ENCODE measurements around the gene CACNA1I. TPM values are rescaled to one million over a fixed set of nuclear protein-coding genes. Genes with fewer than 3 reads are reported as not detected.

CACNA1I gene
- total RNA-seq, 1 donor from 2014 or later = 0.11 TPM

DNA sequence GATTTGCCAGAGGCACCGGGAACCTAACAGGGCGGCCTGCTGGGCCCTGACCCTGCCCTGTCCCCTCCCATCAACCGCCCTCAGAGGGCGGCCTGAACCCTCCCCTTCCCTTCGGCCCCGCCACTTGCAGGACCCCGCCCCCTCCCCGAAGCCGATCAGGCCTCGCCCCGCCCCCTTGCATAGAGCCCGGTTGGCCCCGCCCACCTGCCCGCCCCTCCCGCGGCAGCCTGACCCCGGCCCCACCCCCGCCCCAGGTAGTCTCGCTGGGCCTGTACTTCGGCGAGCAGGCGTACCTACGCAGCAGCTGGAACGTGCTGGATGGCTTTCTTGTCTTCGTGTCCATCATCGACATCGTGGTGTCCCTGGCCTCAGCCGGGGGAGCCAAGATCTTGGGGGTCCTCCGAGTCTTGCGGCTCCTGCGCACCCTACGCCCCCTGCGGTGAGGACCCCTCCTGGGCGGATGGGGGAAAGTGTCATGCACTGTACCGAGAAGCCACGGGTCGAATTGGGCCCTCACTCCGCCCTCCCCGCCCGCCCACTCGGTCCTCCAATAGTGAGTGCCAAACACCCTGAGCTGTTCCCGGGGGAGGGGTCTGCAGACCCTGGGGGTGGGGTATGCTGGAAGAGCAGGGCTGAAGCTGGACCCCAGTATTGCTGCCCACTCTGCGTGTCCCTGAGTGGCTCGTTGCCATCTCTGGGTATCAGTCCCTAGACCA lies 94.1 kb downstream of the CACNA1I start:
- Mint-ChIP-seq H3K9me3 (ENCODE audit: unreplicated experiment) (peaks cover 26% of the 10 kb centered on the region), H3K4me1 (ENCODE audit: low read depth, unreplicated experiment) (peaks cover 3% of the 10 kb centered on the region), H3K27ac (ENCODE audit: unreplicated experiment) (no peak overlapping the region), H3K4me3 (ENCODE audit: unreplicated experiment) (no peak overlapping the region), H3K27me3 (ENCODE audit: low read depth, unreplicated experiment) (peaks cover 72% of the 10 kb centered on the region), H3K36me3 (ENCODE audit: low read depth, unreplicated experiment) (peaks cover 4% of the 10 kb centered on the region)
- no peak overlapping the region for H3K4me3 ChIP-seq (ENCODE audit: insufficient read depth, low read depth, low read length)
- H3K4me1 ChIP-seq (ENCODE audit: insufficient read depth, low read length) = no peaks in the 10 kb centered on the region
- FAIRE-seq (no peak), DNase-seq (ENCODE audit: low read depth) (no peak)
- H3K4me2 ChIP-seq (ENCODE audit: low read length) = no peak overlapping the region
- no peaks in the 10 kb centered on the region for H3K9me3 ChIP-seq (ENCODE audit: insufficient read depth, low read depth, low read length)
- no peak overlapping the region for H3K9ac ChIP-seq (ENCODE audit: low read length)
- no peak overlapping the region for H3K27ac ChIP-seq (ENCODE audit: low read depth, low read length)
- H2AFZ ChIP-seq (ENCODE audit: low read depth, low read length) = no peak overlapping the region
- TF ChIP-seq EZH2 (IDR thresholded peaks at IDR 0.05; ENCODE audit: insufficient read depth, low read length) (no peak), CTCF (IDR thresholded peaks at IDR 0.05; ENCODE audit: insufficient read depth, low read depth, low read length) (no peak)
- H3K36me3 ChIP-seq (ENCODE audit: insufficient read depth, low read length) = no peaks in the 10 kb centered on the region
- no peaks in the 10 kb centered on the region for H4K20me1 ChIP-seq (ENCODE audit: insufficient read depth, low read length)
- H3K27me3 ChIP-seq (ENCODE audit: insufficient read depth, low read length) = peaks cover 18% of the 10 kb centered on the region
- H3K79me2 ChIP-seq (ENCODE audit: insufficient read depth, low read length) = no peaks in the 10 kb centered on the region

GRCh38 chr22:39665229-39665628 lies 94.7 kb downstream of the CACNA1I start:
- Histone ChIP-seq H3K27me3 (ENCODE audit: insufficient read depth, low read length) (peaks cover 18% of the 10 kb centered on the region), H3K4me1 (ENCODE audit: insufficient read depth, low read length) (no peaks in the 10 kb centered on the region), H3K4me3 (ENCODE audit: insufficient read depth, low read depth, low read length) (no peak overlapping the region), H3K4me2 (ENCODE audit: low read length) (no peak overlapping the region), H3K79me2 (ENCODE audit: insufficient read depth, low read length) (no peaks in the 10 kb centered on the region), H3K27ac (ENCODE audit: low read depth, low read length) (no peak overlapping the region), H3K36me3 (ENCODE audit: insufficient read depth, low read length) (no peaks in the 10 kb centered on the region), H2AFZ (ENCODE audit: low read depth, low read length) (no peak overlapping the region), H3K9ac (ENCODE audit: low read length) (no peak overlapping the region), H3K9me3 (ENCODE audit: insufficient read depth, low read depth, low read length) (no peaks in the 10 kb centered on the region), H4K20me1 (ENCODE audit: insufficient read depth, low read length) (no peaks in the 10 kb centered on the region)
- H3K4me3 Mint-ChIP-seq (ENCODE audit: unreplicated experiment) = no peak overlapping the region
- TF ChIP-seq CTCF (IDR thresholded peaks at IDR 0.05; ENCODE audit: insufficient read depth, low read depth, low read length) = no peak
- no peak for TF ChIP-seq EZH2 (IDR thresholded peaks at IDR 0.05; ENCODE audit: insufficient read depth, low read length)
- H3K9me3 Mint-ChIP-seq (ENCODE audit: unreplicated experiment) = peaks cover 26% of the 10 kb centered on the region
- H3K27me3 Mint-ChIP-seq (ENCODE audit: low read depth, unreplicated experiment) = peaks cover 67% of the 10 kb centered on the region
- H3K4me1 Mint-ChIP-seq (ENCODE audit: low read depth, unreplicated experiment) = peaks cover 3% of the 10 kb centered on the region
- FAIRE-seq = no peak
- H3K36me3 Mint-ChIP-seq (ENCODE audit: low read depth, unreplicated experiment) = peaks cover 2% of the 10 kb centered on the region
- H3K27ac Mint-ChIP-seq (ENCODE audit: unreplicated experiment) = no peak overlapping the region
- no peak for DNase-seq (ENCODE audit: low read depth)

Measured in astrocyte (in vitro differentiated cells and primary cell).